Bronchial epithelial cell (primary cell): ENCODE data around the gene RNF224. TPM values are rescaled to one million over a fixed set of nuclear protein-coding genes. Genes with fewer than 3 reads are reported as not detected.

Experiments
- DNase-seq: peaks from one replicate; pipeline ENCODE4 v3.0.0-alpha.2; 2010; ENCODE audit warnings: low read depth
- FAIRE-seq: peaks from 2 replicates; lab custom pipeline; 2011; peaks lifted over from hg19 to GRCh38; lab: Jason Lieb, UNC
- H3K27me3 ChIP-seq: 2 replicates; pipeline ENCODE4 v1.5.1; 2011; ENCODE audit warnings: low read length; ENCODE audit not compliant: control insufficient read depth, insufficient read depth
- H3K36me3 ChIP-seq: 2 replicates; pipeline ENCODE4 v1.5.1; 2011; ENCODE audit warnings: low read length; ENCODE audit not compliant: control insufficient read depth, insufficient read depth
- H3K4me3 ChIP-seq: 2 replicates; pipeline ENCODE4 v1.5.1; 2011; ENCODE audit warnings: mild to moderate bottlenecking, low read depth, low read length, control low read depth
- CTCF ChIP-seq: IDR thresholded peaks from 2 replicates; pipeline ENCODE4 v1.5.1; 2011; ENCODE audit warnings: mild to moderate bottlenecking, moderate library complexity, low read length, control low read depth, inconsistent platforms; ENCODE audit not compliant: insufficient read depth, severe bottlenecking
- total RNA-seq: library from RNA; depleted of rRNA; stranded (reverse); fragments of >200 nt; gene quantifications from 2 replicates; pipeline ENCODE4 v1.2.1, GENCODE V29; 2014

RNF224 gene
- under 0.01 and 1.2 TPM in 2 replicates for total RNA-seq

GRCh38 chr9:137227054-137227852, at the start of gene RNF224:
RNF224 (plus strand) TSS chr9:137227502; CDS start chr9:137228336, 834 bp downstream.
- FAIRE-seq (no peak), DNase-seq (peak; percentile 55)
- H3K27me3 ChIP-seq, result no peaks in the 10 kb centered on the region
- no peaks in the 10 kb centered on the region for H3K36me3 ChIP-seq
- no peak within 1 kb of the TSS for H3K4me3 ChIP-seq
- peak; percentile 95 for TF ChIP-seq CTCF

GRCh38 chr9:137178201-137178938, 48.9 kb upstream of the RNF224 start:
- no peak overlapping the region for H3K4me3 ChIP-seq
- DNase-seq, result no peak
- peaks cover 10% of the 10 kb centered on the region for H3K27me3 ChIP-seq
- H3K36me3 ChIP-seq, result peaks cover 19% of the 10 kb centered on the region
- no peak for FAIRE-seq
- no peak for TF ChIP-seq CTCF

DNA sequence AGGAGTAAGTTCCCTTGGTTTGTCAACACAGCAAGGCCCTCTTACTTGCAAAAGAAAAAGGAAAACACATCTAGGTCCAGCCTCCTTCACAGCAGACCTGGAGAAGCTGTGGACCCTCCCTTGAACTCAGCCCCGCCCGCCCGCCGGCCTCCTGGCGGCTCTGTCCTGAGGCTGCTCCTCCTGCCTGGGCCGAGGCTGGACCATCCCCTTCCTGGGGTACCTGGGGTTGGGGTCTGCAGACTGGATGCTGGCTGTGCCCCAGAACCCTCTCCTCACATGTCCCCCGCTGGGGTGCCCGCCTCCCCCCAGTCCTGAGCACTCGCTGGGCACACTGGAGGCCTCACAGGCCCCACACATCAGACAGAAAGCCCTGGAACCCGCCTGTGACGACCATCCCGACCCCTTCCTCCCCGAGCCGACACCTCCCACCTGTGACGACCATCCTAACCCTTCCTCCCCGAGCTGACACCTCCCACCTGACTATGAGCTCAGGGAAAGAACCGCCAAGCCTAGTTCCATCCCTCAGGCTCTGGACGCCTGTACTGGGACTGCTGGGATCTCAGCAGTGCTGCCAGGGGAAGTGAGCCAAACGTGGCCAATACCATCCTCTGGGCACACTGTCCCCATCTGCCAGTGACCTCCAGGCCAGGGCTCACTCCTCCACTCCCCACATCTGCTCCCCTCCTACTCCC, 48.2 kb upstream of the RNF224 start:
- TF ChIP-seq CTCF, result no peak
- H3K4me3 ChIP-seq, result no peak overlapping the region
- peaks cover 6% of the 10 kb centered on the region for H3K27me3 ChIP-seq
- DNase-seq (no peak), FAIRE-seq (no peak)
- H3K36me3 ChIP-seq, result peaks cover 24% of the 10 kb centered on the region

GRCh38 chr9:137179761-137180160, 47.5 kb upstream of the RNF224 start:
- FAIRE-seq, result no peak
- no peak for DNase-seq
- peaks cover 27% of the 10 kb centered on the region for H3K36me3 ChIP-seq
- H3K4me3 ChIP-seq, result no peak overlapping the region
- no peak for TF ChIP-seq CTCF
- peaks cover 6% of the 10 kb centered on the region for H3K27me3 ChIP-seq

DNA sequence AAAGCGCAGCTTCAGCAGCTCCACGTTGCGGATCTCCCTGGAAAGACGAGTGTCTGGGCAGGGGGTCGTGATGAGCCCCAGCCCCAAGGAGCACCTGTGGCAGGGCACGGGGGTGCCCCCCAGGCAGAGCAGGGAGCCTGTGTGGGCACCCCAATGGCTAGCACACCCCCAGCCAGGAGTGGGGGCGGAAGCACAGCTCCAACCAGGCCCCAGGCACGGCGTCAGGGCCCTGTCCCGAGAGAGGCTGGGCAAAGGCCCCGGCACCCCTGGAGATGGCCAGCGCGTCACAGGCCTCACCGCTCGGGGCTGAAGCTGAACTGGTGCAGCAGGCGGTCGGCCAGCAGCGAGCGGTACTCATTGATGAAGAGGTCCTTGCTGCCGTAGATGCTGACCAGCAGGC, 46.8 kb upstream of the RNF224 start:
- Histone ChIP-seq H3K36me3 (peaks cover 31% of the 10 kb centered on the region), H3K4me3 (no peak overlapping the region), H3K27me3 (no peaks in the 10 kb centered on the region)
- FAIRE-seq (no peak), DNase-seq (no peak)
- no peak for TF ChIP-seq CTCF
